ENCODE data around the gene CAPN12. TPM values are rescaled to one million over a fixed set of nuclear protein-coding genes. Genes with fewer than 3 reads are reported as not detected.

The CAPN12 gene
- total RNA-seq, 4 donors from 2014 or later = 0.83 to 8.4 (median 8.2) TPM; not detected in 1

GRCh38 chr19:38733241-38733492 lies 11.1 kb downstream of the CAPN12 start:
- no peak overlapping the region for H3K4me3 ChIP-seq
- intact Hi-C loops (cut with DNase I; ENCODE audit: low total_unique reads) = no loop called here
- H3K27me3 ChIP-seq = no peaks in the 10 kb centered on the region
- H3K27ac ChIP-seq = peak overlapping the region; percentile 69 to 76
- peaks cover 0 to 19% of the 10 kb centered on the region in 2 donors for H3K4me1 ChIP-seq
- DNase-seq = no peak
- H3K36me3 ChIP-seq = no peaks in the 10 kb centered on the region
- no peaks in the 10 kb centered on the region for H3K9me3 ChIP-seq
- TF ChIP-seq POLR2A (IDR thresholded peaks at IDR 0.05) (no peak), CTCF (IDR thresholded peaks at IDR 0.05) (no peak)

- H3K36me3 ChIP-seq = no peaks in the 10 kb centered on the region
- peak in 1 of 2 donors; percentile 19 for DNase-seq
- H3K27ac ChIP-seq = peak overlapping the region; percentile 69 to 76
- TF ChIP-seq POLR2A (IDR thresholded peaks at IDR 0.05) (no peak), CTCF (IDR thresholded peaks at IDR 0.05) (no peak)
- no peak overlapping the region for H3K4me3 ChIP-seq
- intact Hi-C loops (cut with DNase I; ENCODE audit: low total_unique reads) = no loop called here
- H3K9me3 ChIP-seq = no peaks in the 10 kb centered on the region
- H3K4me1 ChIP-seq = peaks cover 0 to 25% of the 10 kb centered on the region in 2 donors
- H3K27me3 ChIP-seq = no peaks in the 10 kb centered on the region
Measured at GRCh38 chr19:38731654-38732301, 12.5 kb downstream of the CAPN12 start.

- DNase-seq = peak; percentile 19 to 27
- Histone ChIP-seq H3K4me3 (no peak overlapping the region), H3K27ac (peak overlapping the region; percentile 69 to 76), H3K36me3 (no peaks in the 10 kb centered on the region), H3K9me3 (no peaks in the 10 kb centered on the region), H3K4me1 (peaks cover 0 to 27% of the 10 kb centered on the region in 2 donors), H3K27me3 (no peaks in the 10 kb centered on the region)
- intact Hi-C loops (cut with DNase I; ENCODE audit: low total_unique reads) = no loop called here
- TF ChIP-seq POLR2A (IDR thresholded peaks at IDR 0.05) (no peak), CTCF (IDR thresholded peaks at IDR 0.05) (no peak)
Measured at GRCh38 chr19:38730731-38731589, 13.3 kb downstream of the CAPN12 start.

GRCh38 chr19:38730470-38730730 lies 13.9 kb downstream of the CAPN12 start:
- no peak overlapping the region for H3K4me3 ChIP-seq
- intact Hi-C loops (cut with DNase I; ENCODE audit: low total_unique reads) = no loop called here
- no peaks in the 10 kb centered on the region for H3K9me3 ChIP-seq
- DNase-seq = no peak
- H3K27me3 ChIP-seq = no peaks in the 10 kb centered on the region
- H3K4me1 ChIP-seq = peaks cover 0 to 27% of the 10 kb centered on the region in 2 donors
- no peaks in the 10 kb centered on the region for H3K36me3 ChIP-seq
- TF ChIP-seq POLR2A (IDR thresholded peaks at IDR 0.05) = no peak
- TF ChIP-seq CTCF (IDR thresholded peaks at IDR 0.05) = no peak
- peak overlapping the region in 1 of 2 donors; percentile 32 for H3K27ac ChIP-seq

- TF ChIP-seq POLR2A (IDR thresholded peaks at IDR 0.05) = no peak
- peak; percentile 60 to 81 (median 68) for TF ChIP-seq CTCF (IDR thresholded peaks at IDR 0.05)
- DNase-seq = peak; percentile 57 to 63
- Histone ChIP-seq H3K27me3 (no peaks in the 10 kb centered on the region), H3K27ac (peak overlapping the region; percentile 88 to 92), H3K9me3 (no peaks in the 10 kb centered on the region), H3K4me3 (no peak overlapping the region), H3K4me1 (peaks cover 0 to 27% of the 10 kb centered on the region in 2 donors), H3K36me3 (no peaks in the 10 kb centered on the region)
- intact Hi-C loops (cut with DNase I; ENCODE audit: low total_unique reads) = no loop called here
Measured at GRCh38 chr19:38729653-38730469, 14.4 kb downstream of the CAPN12 start.

Measured in uterus (tissue), 4 donors.